Tibial artery (tissue), 4 donors: Measurements from ENCODE around the gene WDR82.

Experiments used
- DNase-seq, 2 donors: peaks; one replicate each; pipeline ENCODE4 v3.0.0-alpha.2; 2019
- H3K27ac ChIP-seq, 2 donors: fragments of 200-600 bp; sonication (generic) in 1 of 2; 1 replicate in 1 of 2; 2 replicates in 1 of 2; pipeline ENCODE4 v1.5.1; 2018 to 2019; ENCODE audit warnings: mild to moderate bottlenecking in 1 of 2
- H3K27me3 ChIP-seq, 2 donors: fragments of 200-600 bp; sonication (generic) in 1 of 2; one replicate each; pipeline versions ENCODE4 v1.5.1 to v1.6.0; 2016 to 2019
- H3K36me3 ChIP-seq, 3 donors: fragments of 200-600 bp; sonication (generic) in 2 of 3; one replicate each; pipeline ENCODE4 v1.5.1; 2016 to 2019; ENCODE audit warnings: mild to moderate bottlenecking in 2 of 3
- H3K4me1 ChIP-seq, 4 donors: fragments of 200-600 bp; sonication (generic) in 2 of 4; 1 replicate in 3 of 4; 2 replicates in 1 of 4; pipeline ENCODE4 v1.5.1; 2016 to 2019
- H3K4me3 ChIP-seq, 2 donors: fragments of 200-600 bp; sonication (generic) in 1 of 2; 1 replicate in 1 of 2; 2 replicates in 1 of 2; pipeline ENCODE4 v1.5.1; 2018 to 2019; ENCODE audit warnings: mild to moderate bottlenecking in 2 of 2
- H3K9me3 ChIP-seq, 3 donors: fragments of 200-600 bp; sonication (generic) in 1 of 3; one replicate each; pipeline ENCODE4 v1.5.1; 2016 to 2019
- intact Hi-C: fragments of 100-400 bp; cut with DNase I; formaldehyde crosslinking; loops from one replicate; pipeline ENCODE4 v1.15.0; 2023; ENCODE audit warnings: low total_unique reads
- TF ChIP-seq, protein P1 (sequence below), 2 experiments: fragments of 200-600 bp in 1 of 2; fragments of 450-650 bp in 1 of 2; IDR thresholded peaks; one replicate each; pipeline ENCODE4 v1.5.1; 2017 to 2019; ENCODE audit warnings: antibody characterized with exemption in 2 of 2, mild to moderate bottlenecking in 1 of 2, moderate library complexity in 1 of 2

WDR82 gene

DNA sequence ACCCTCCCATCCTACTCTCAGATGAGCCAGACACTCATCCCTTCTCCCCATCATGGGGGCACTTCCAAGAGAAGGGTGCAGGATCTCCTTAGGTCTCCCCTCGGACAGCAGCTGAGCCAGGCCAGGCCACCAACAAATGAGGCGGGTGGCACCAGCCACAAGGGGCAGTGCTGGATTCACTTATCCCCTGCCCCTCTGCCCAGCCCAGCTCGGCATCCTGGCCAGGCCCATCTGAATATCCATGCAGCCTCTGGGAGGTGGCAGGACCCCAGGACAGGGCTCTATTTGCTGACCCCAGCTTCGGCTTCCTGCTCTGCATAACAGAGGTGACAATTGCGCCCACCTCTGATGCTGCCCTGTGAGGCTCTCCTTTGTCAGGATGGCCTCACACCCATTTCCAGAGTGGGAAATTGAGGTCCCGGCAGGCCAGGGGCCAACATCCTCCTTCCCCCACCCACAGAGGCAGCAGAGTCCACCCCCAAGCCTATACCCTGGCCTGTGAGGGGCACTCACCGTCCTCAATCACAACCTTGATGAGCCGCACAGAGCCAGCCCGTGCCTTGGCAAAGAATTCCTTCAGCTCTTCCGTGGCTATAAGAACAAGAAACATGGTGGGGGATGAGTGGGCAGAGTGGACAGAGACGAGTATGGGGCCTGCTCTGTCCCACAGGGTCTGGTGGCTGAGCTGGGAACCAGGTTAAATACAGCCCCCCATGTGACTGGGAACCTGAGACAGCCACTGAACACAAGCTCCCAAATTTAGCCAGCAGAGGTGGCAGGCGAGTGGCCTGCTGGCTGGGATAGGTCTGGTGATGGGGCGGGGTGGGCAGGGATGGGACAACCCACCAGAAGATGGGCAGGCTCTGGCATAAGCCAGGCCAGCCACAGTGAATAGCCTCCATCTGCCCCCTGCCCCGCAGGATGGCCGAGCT lies 43.7 kb downstream of the WDR82 start:
- TF ChIP-seq, protein P1, sequence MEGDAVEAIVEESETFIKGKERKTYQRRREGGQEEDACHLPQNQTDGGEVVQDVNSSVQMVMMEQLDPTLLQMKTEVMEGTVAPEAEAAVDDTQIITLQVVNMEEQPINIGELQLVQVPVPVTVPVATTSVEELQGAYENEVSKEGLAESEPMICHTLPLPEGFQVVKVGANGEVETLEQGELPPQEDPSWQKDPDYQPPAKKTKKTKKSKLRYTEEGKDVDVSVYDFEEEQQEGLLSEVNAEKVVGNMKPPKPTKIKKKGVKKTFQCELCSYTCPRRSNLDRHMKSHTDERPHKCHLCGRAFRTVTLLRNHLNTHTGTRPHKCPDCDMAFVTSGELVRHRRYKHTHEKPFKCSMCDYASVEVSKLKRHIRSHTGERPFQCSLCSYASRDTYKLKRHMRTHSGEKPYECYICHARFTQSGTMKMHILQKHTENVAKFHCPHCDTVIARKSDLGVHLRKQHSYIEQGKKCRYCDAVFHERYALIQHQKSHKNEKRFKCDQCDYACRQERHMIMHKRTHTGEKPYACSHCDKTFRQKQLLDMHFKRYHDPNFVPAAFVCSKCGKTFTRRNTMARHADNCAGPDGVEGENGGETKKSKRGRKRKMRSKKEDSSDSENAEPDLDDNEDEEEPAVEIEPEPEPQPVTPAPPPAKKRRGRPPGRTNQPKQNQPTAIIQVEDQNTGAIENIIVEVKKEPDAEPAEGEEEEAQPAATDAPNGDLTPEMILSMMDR (IDR thresholded peaks at IDR 0.05), result no peak
- no peak overlapping the region for H3K4me3 ChIP-seq
- H3K27me3 ChIP-seq, result no peaks in the 10 kb centered on the region
- H3K9me3 ChIP-seq, result no peaks in the 10 kb centered on the region
- DNase-seq, result peak in 1 of 2 donors; percentile 57
- H3K4me1 ChIP-seq, result peaks cover 0 to 50% (median 36%) of the 10 kb centered on the region in 4 donors
- intact Hi-C loops, result loop anchor here (5.0 kb wide), 1 partner anchor 108 kb away; no protein-coding TSS in a partner anchor
- H3K27ac ChIP-seq, result peak overlapping the region; percentile 17 to 27
- H3K36me3 ChIP-seq, result peaks cover 16 to 53% (median 36%) of the 10 kb centered on the region in 3 donors

DNA sequence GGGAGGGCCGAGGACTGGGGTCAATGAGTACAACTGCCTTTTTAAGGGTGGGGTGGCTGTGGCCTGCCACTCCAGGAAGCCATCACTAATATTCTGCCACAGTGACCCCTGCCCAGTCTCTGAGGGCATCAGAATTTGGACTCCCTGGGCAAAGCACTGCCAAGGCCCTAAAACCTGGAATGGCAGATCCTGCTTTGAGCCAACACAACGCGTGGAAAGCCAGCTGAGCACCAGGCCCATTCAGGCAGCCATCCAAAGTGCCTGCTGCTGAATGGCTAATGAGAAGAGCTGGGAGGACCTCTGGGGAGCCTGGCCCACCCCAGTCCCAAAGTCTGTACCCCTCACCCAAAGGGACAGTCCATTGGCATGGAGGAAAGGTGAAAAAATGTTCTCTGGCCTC lies 44.5 kb downstream of the WDR82 start:
- Histone ChIP-seq H3K27me3 (no peaks in the 10 kb centered on the region), H3K27ac (peak overlapping the region in 1 of 2 donors; percentile 27), H3K9me3 (no peaks in the 10 kb centered on the region), H3K4me3 (no peak overlapping the region), H3K36me3 (peaks cover 24 to 61% (median 44%) of the 10 kb centered on the region in 3 donors), H3K4me1 (peaks cover 0 to 45% (median 34%) of the 10 kb centered on the region in 4 donors)
- TF ChIP-seq, protein P1 (IDR thresholded peaks at IDR 0.05), result no peak
- intact Hi-C loops, result loop anchor here (5.0 kb wide), 1 partner anchor 108 kb away; no protein-coding TSS in a partner anchor
- DNase-seq, result peak in 1 of 2 donors; percentile 50

DNA sequence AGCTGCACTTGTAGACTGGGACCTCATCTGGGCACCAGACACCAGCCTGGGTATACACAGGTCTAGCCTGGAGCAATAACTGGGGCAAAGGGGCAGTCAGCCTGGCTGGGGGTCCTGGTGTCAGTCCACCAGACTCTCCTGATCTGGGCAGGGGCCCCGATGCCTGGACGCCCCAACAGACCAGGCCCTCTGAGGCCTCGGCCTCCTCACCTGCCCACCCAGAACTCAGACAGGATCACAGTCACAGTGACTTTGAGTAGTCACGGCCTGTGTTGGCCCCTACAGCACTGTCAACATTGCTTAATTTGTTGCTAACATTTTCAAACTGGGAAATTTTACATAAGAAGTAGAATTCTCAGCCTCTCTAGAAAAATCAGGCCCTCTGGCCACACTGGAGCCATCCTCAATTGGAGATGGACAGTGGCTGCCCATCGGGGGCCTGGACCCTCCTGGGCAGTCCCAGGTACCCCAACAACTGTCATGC lies 45.3 kb downstream of the WDR82 start:
- Histone ChIP-seq H3K4me3 (no peak overlapping the region), H3K36me3 (peaks cover 30 to 69% (median 52%) of the 10 kb centered on the region in 3 donors), H3K27me3 (no peaks in the 10 kb centered on the region), H3K27ac (no peak overlapping the region), H3K9me3 (no peaks in the 10 kb centered on the region), H3K4me1 (peaks cover 0 to 42% (median 30%) of the 10 kb centered on the region in 4 donors)
- intact Hi-C loops, result loop anchor here (5.0 kb wide), 1 partner anchor 109 kb away; no protein-coding TSS in a partner anchor
- TF ChIP-seq, protein P1 (IDR thresholded peaks at IDR 0.05), result no peak
- peak in 1 of 2 donors; percentile 53 for DNase-seq

DNA sequence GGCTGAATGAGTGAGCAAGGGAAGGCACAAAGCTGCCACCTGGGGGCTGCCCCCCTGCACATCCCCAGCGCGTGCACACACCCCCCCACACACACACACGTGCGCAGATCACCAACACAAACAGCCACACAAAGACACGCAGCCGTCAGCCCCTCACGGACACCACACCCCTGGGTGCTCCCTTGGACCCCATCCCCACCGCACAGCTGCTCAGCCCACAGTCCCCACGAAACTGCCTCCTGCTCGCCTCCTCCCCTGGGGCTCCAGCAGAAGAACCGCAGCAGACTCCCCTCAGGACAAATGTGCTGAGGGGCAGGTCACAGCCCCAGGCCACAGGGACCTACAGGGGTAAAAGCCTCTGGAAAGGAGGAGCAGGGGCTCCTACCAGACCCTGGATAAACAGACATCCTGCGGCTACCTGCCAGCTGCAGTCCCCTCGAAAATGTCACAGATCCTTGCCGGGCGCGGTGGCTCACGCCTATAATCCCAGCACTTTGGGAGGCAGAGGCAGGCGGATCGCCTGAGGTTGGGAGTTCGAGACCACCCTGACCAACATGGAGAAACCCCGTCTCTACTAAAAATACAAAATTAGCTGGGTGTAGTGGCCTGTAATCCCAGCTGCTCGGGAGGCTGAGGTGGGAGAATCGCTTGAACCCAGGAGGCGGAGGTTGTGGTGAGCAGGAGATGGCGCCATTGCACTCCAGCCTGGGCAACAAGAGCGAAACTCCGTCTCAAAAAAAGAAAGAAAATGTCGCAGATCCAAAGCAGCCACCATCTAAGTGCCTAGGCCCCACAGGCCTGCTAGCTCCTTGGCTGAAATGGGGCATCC lies 46.0 kb downstream of the WDR82 start:
- H3K9me3 ChIP-seq, result no peaks in the 10 kb centered on the region
- no peak overlapping the region for H3K4me3 ChIP-seq
- H3K27me3 ChIP-seq, result no peaks in the 10 kb centered on the region
- peaks cover 0 to 35% (median 24%) of the 10 kb centered on the region in 4 donors for H3K4me1 ChIP-seq
- no peak overlapping the region for H3K27ac ChIP-seq
- peak in 1 of 2 donors; percentile 37 for DNase-seq
- H3K36me3 ChIP-seq, result peaks cover 30 to 76% (median 56%) of the 10 kb centered on the region in 3 donors
- TF ChIP-seq, protein P1 (IDR thresholded peaks at IDR 0.05), result no peak
- intact Hi-C loops, result loop anchor here (5.0 kb wide), 1 partner anchor 110 kb away; no protein-coding TSS in a partner anchor
